Keratinocyte (primary cell): ENCODE data around the gene RPA1. TPM values are rescaled to one million over a fixed set of nuclear protein-coding genes. Genes with fewer than 3 reads are reported as not detected.
A peak's percentile ranks its signal among the peaks of the same experiment; 100 is the strongest.

ENCODE experiments used
- DNase-seq: peaks from one replicate; pipeline ENCODE4 v3.0.0-alpha.2; 2011; ENCODE audit warnings: low read depth, missing footprints, low spot score
- FAIRE-seq: peaks from 2 replicates; lab custom pipeline; 2011; peaks lifted over from hg19 to GRCh38; lab: Jason Lieb, UNC
- H2AFZ ChIP-seq: 2 replicates; pipeline ENCODE4 v1.6.0; 2012; ENCODE audit warnings: low read length, control low read depth, inconsistent platforms; ENCODE audit not compliant: control insufficient read depth
- H3K27ac ChIP-seq: 2 replicates; pipeline ENCODE4 v1.5.1; 2011; ENCODE audit warnings: low read length; ENCODE audit not compliant: control insufficient read depth, insufficient read depth
- H3K27me3 ChIP-seq: 3 replicates; pipeline ENCODE4 v1.6.0; 2011; ENCODE audit warnings: low read length; ENCODE audit not compliant: control insufficient read depth, insufficient read depth; ENCODE audit errors: extremely low read depth
- H3K36me3 ChIP-seq, 2 experiments: 2 replicates in 1 of 2; 3 replicates in 1 of 2; pipeline ENCODE4 v1.5.1; 2011; ENCODE audit warnings: low read length in 2 of 2, mild to moderate bottlenecking in 1 of 2; ENCODE audit not compliant: control insufficient read depth in 2 of 2, insufficient read depth in 2 of 2; ENCODE audit errors: extremely low read depth in 1 of 2
- H3K4me1 ChIP-seq: 3 replicates; pipeline ENCODE4 v1.5.1; 2011; ENCODE audit warnings: low read length; ENCODE audit not compliant: control insufficient read depth, insufficient read depth; ENCODE audit errors: extremely low read depth
- H3K4me2 ChIP-seq: 3 replicates; pipeline ENCODE4 v1.6.0; 2011; ENCODE audit warnings: low read depth, low read length; ENCODE audit not compliant: control insufficient read depth, insufficient read depth; ENCODE audit errors: extremely low read depth
- H3K4me3 ChIP-seq, 3 experiments: fragments of 200-600 bp in 1 of 3; sonication (generic) in 1 of 3; 2 replicates in 2 of 3; 3 replicates in 1 of 3; pipeline ENCODE4 v1.5.1; 2011 to 2016; ENCODE audit warnings: low read length in 3 of 3, mild to moderate bottlenecking in 3 of 3, control low read depth in 2 of 3, inconsistent platforms in 1 of 3, low read depth in 1 of 3, mixed read lengths in 1 of 3, mixed run types in 1 of 3, moderate library complexity in 1 of 3; ENCODE audit not compliant: control insufficient read depth in 2 of 3, insufficient read depth in 2 of 3; ENCODE audit errors: extremely low read depth in 1 of 3
- H3K79me2 ChIP-seq: 2 replicates; pipeline ENCODE4 v1.6.0; 2012; ENCODE audit warnings: low read length; ENCODE audit not compliant: control insufficient read depth, insufficient read depth
- H3K9ac ChIP-seq: 3 replicates; pipeline ENCODE4 v1.6.0; 2011; ENCODE audit warnings: low read length; ENCODE audit not compliant: control insufficient read depth, insufficient read depth; ENCODE audit errors: extremely low read depth
- H3K9me1 ChIP-seq: 3 replicates; pipeline ENCODE4 v1.6.0; 2011; ENCODE audit warnings: low read length; ENCODE audit not compliant: control insufficient read depth, insufficient read depth; ENCODE audit errors: extremely low read depth
- H3K9me3 ChIP-seq: 2 replicates; pipeline ENCODE4 v1.5.1; 2012; ENCODE audit warnings: low read depth, low read length; ENCODE audit not compliant: control insufficient read depth
- H4K20me1 ChIP-seq: 3 replicates; pipeline ENCODE4 v1.6.0; 2011; ENCODE audit warnings: low read length; ENCODE audit not compliant: control insufficient read depth, insufficient read depth; ENCODE audit errors: extremely low read depth
- CTCF ChIP-seq, 3 experiments: IDR thresholded peaks in 1 of 3; conservative IDR thresholded peaks in 1 of 3; optimal IDR thresholded peaks in 1 of 3; 2 replicates in 2 of 3; 3 replicates in 1 of 3; pipeline versions ENCODE3 to v1.5.1; 2011; ENCODE audit warnings: low read length in 3 of 3, mild to moderate bottlenecking in 3 of 3, moderate library complexity in 2 of 3, control low read depth in 1 of 3, inconsistent platforms in 1 of 3; ENCODE audit not compliant: insufficient read depth in 2 of 3; ENCODE audit errors: extremely low read depth in 1 of 3
- EZH2 ChIP-seq: IDR thresholded peaks from one replicate; pipeline ENCODE4 v1.6.1; 2012; ENCODE audit warnings: inconsistent platforms, mild to moderate bottlenecking, low read length, moderate library complexity
- dilution Hi-C: fragments of 300-500 bp; cut with MboI; formaldehyde crosslinking; loops from one replicate; pipeline ENCODE4 v1.7.0; 2020; ENCODE audit warnings: low sequenced_read_pairs; ENCODE audit not compliant: extremely low pct_ligation_motif_present
- polyA plus RNA-seq, 5 experiments: library from polyadenylated mRNA; depleted of rRNA in 3 of 5; stranded (reverse) in 3 of 5; stranded (forward) in 1 of 5; unstranded in 1 of 5; fragments of >200 nt; gene quantifications; 1 replicate in 1 of 5; 2 replicates in 3 of 5; 3 replicates in 1 of 5; pipeline versions ENCODE4 v1.2.1 to v1.2.3, GENCODE V29; 2011 to 2012; ENCODE audit warnings: missing spikeins in 2 of 5, low read depth in 1 of 5, low replicate concordance in 1 of 5

RPA1 gene
- polyA plus RNA-seq, 1 donor (not counting 4 experiments of a cell fraction or from before 2014, with no cell fraction given) = 74.9 TPM

DNA sequence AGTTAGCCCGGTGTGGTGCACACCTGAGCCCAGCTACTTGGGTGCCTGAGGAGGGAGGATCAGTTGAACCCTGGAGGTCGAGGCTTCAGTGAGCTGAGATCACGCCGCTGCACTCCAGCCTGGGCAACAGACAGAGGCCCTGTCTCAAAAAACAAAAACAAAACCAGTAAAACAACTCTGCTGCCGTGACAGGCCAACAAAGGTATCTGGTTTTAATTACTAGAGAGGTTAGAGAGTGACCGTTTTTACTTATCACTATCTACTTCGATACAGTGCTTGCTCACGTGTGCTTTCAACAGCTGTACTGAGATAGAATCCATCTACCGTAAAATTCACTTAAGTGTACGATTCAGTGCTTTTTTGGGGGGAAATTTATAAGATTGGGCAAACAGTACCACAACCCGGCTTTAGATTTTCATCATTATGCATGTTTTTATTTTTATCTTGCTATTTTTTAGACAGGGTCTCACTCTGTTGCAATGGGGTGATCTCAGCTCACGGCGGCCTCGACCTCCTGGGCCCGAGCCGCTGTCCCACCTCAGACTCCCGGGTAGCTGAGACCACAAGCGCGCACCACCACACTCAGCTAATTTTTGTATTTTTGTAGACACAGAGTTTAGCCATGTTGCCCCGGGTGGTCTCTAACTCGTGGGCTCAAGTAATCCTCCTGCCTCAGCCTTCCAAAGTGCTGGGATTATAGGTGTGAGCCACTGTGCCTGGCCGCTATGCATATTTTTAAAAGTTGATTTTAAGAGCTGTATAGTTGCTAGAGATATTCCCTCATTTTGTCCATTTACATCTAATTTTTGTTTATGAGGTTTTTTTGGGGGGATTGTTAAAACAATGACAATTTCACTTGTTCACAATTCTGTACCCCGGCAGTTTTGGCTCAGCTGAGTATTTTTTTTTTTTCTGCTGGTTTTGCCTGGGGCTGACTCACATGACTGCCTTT is 37.0 kb upstream of the RPA1 start:
- Histone ChIP-seq H2AFZ (no peak overlapping the region), H3K9ac (peak overlapping the region; percentile 16), H3K4me1 (peaks cover 19% of the 10 kb centered on the region), H3K9me1 (no peaks in the 10 kb centered on the region), H3K36me3 (peaks cover 0 to 2% of the 10 kb centered on the region in 2 experiments), H4K20me1 (no peaks in the 10 kb centered on the region), H3K27me3 (no peaks in the 10 kb centered on the region), H3K27ac (peak overlapping the region; percentile 72), H3K9me3 (no peaks in the 10 kb centered on the region), H3K4me3 (no peak overlapping the region), H3K4me2 (peak overlapping the region; percentile 78), H3K79me2 (peaks cover 6% of the 10 kb centered on the region)
- no peak for TF ChIP-seq EZH2
- no peak for TF ChIP-seq CTCF (optimal IDR thresholded peaks at IDR 0.05 in 1 of 3, IDR thresholded peaks at IDR 0.05 in 1 of 3, conservative IDR thresholded peaks at IDR 0.05 in 1 of 3; ENCODE audit: extremely low read depth in 1 of 3, insufficient read depth in 2 of 3, low read length in 3 of 3)
- DNase-seq (no peak), FAIRE-seq (no peak)
- dilution Hi-C loops = no loop called here

DNA sequence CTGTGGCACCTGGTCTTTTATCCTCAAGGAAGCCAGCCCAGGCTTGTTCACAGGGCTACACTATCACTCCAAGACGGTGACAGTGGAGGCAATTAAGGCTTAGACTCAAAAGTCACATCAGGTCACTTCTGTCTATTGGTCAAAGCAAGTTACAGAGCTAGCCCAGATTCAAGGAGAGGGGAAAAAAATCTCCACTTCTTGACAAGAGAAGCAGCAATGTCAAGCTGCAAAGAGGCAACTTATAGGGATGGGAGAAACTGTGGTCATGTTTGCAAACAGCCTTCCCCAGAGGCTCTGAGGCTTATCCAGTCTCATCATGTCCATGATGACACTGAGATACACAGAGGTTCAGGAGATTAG is 36.4 kb upstream of the RPA1 start:
- Histone ChIP-seq H3K4me2 (peak overlapping the region; percentile 78), H3K36me3 (peaks cover 0 to 2% of the 10 kb centered on the region in 2 experiments), H4K20me1 (no peaks in the 10 kb centered on the region), H2AFZ (no peak overlapping the region), H3K9me1 (no peaks in the 10 kb centered on the region), H3K4me3 (peak overlapping the region in 1 of 3 experiments; percentile 52), H3K79me2 (peaks cover 6% of the 10 kb centered on the region), H3K27ac (peak overlapping the region; percentile 72), H3K9me3 (no peaks in the 10 kb centered on the region), H3K4me1 (peaks cover 16% of the 10 kb centered on the region), H3K27me3 (no peaks in the 10 kb centered on the region), H3K9ac (no peak overlapping the region)
- DNase-seq = peak; percentile 54
- peak; percentile 88 for FAIRE-seq
- dilution Hi-C loops = no loop called here
- TF ChIP-seq EZH2 = no peak
